Upper lobe of left lung (tissue), 6 donors: ENCODE results near the gene PUM1. TPM values are rescaled to one million over a fixed set of nuclear protein-coding genes. Genes with fewer than 3 reads are reported as not detected.
"Not testable (repeated sequence)": the region's sequence is repeated elsewhere in the genome, so short reads cannot be mapped to it uniquely, and the experiment has no call there.

Source experiments
- ATAC-seq, 2 donors: fragments of 200-7000 bp; cut with Tn5 transposase; one replicate each; pipeline ENCODE4 v1.9.1; 2022; ENCODE audit warnings: mild to moderate bottlenecking in 2 of 2, moderate library complexity in 2 of 2; ENCODE audit not compliant: low FRiP score in 2 of 2
- DNase-seq, 2 donors: peaks; one replicate each; pipeline ENCODE4 v3.0.0-alpha.2; 2019 to 2020
- H3K27ac ChIP-seq, 4 donors: fragments of 200-600 bp; sonication (generic); one replicate each; pipeline ENCODE4 v1.5.1; 2016 to 2019
- H3K27me3 ChIP-seq, 4 donors: fragments of 200-600 bp; sonication (generic); one replicate each; pipeline ENCODE4 v1.5.1; 2017 to 2019
- H3K36me3 ChIP-seq, 4 donors: fragments of 200-600 bp; sonication (generic); one replicate each; pipeline ENCODE4 v1.5.1; 2016 to 2019
- H3K4me1 ChIP-seq, 4 donors: fragments of 200-600 bp; sonication (generic); one replicate each; pipeline ENCODE4 v1.5.1; 2018 to 2019
- H3K4me3 ChIP-seq, 4 donors: fragments of 200-600 bp; sonication (generic); one replicate each; pipeline ENCODE4 v1.5.1; 2017 to 2019; ENCODE audit warnings: mild to moderate bottlenecking in 2 of 4, moderate library complexity in 1 of 4
- H3K9me3 ChIP-seq, 4 donors: fragments of 200-600 bp; sonication (generic); one replicate each; pipeline ENCODE4 v1.5.1; 2018 to 2019
- CTCF ChIP-seq, 6 experiments: fragments of 450-650 bp in 4 of 6; fragments of 200-600 bp in 2 of 6; sonication (generic) in 2 of 6; IDR thresholded peaks; one replicate each; pipeline ENCODE4 v1.5.1; 2016 to 2019; ENCODE audit warnings: antibody characterized with exemption in 6 of 6
- EP300 ChIP-seq, 4 donors: sonication (generic); formaldehyde crosslinking; IDR thresholded peaks; one replicate each; pipeline ENCODE4 v1.5.1; 2017; ENCODE audit warnings: antibody characterized with exemption in 4 of 4, control low read depth in 2 of 4
- POLR2A ChIP-seq, 4 donors: fragments of 450-650 bp; IDR thresholded peaks; one replicate each; pipeline ENCODE4 v1.5.1; 2016 to 2017; ENCODE audit warnings: antibody characterized with exemption in 4 of 4, mild to moderate bottlenecking in 2 of 4
- POLR2AphosphoS5 ChIP-seq, 2 donors: sonication (generic); formaldehyde crosslinking; IDR thresholded peaks; one replicate each; pipeline ENCODE4 v1.5.1; 2017; ENCODE audit warnings: antibody characterized with exemption in 2 of 2
- WGBS, 2 donors: methylation state at CpG; one replicate each; pipeline ENCODE4 v1.1.5; 2017 to 2018; 5-methylcytosine and 5-hydroxymethylcytosine counted together
- total RNA-seq, 6 donors: library from RNA; depleted of rRNA in 4 of 6; stranded (reverse); fragments of >200 nt in 4 of 6; gene quantifications; one replicate each; pipeline versions ENCODE4 v1.1.0 to v1.2.1, GENCODE V29; 2016 to 2021
- donor health status: DM: no; HTN: no; CAD: no; lungs with moderate emphysema.
- donor health status: DM: no; HTN: yes; CAD: no; lungs with severe emphysema.

Gene PUM1
- total RNA-seq, 6 donors from 2014 or later, result 85.7 to 124 (median 99.8) TPM

GRCh38 chr1:31043631-31044030, 21.9 kb downstream of the PUM1 start:
- no peak for TF ChIP-seq POLR2AphosphoS5 (IDR thresholded peaks at IDR 0.05)
- TF ChIP-seq CTCF (IDR thresholded peaks at IDR 0.05), result no peak
- TF ChIP-seq POLR2A (IDR thresholded peaks at IDR 0.05), result no peak
- TF ChIP-seq EP300 (IDR thresholded peaks at IDR 0.05), result no peak
- Histone ChIP-seq H3K36me3 (peaks cover 0 to 15% (median 0%) of the 10 kb centered on the region in 4 donors), H3K9me3 (no peaks in the 10 kb centered on the region), H3K27me3 (no peaks in the 10 kb centered on the region), H3K27ac (no peak overlapping the region), H3K4me3 (no peak overlapping the region), H3K4me1 (peaks cover 13 to 44% (median 23%) of the 10 kb centered on the region in 4 donors)
- ATAC-seq (no peak), DNase-seq (no peak)
- WGBS, 2 donors, result 54 to 66% methylated on average over 2 of the region's 2 CpGs

- DNase-seq (no peak), ATAC-seq (no peak)
- Histone ChIP-seq H3K36me3 (peaks cover 0 to 15% (median 0%) of the 10 kb centered on the region in 4 donors), H3K4me1 (peaks cover 20 to 49% (median 25%) of the 10 kb centered on the region in 4 donors), H3K4me3 (no peak overlapping the region), H3K27me3 (no peaks in the 10 kb centered on the region), H3K27ac (no peak overlapping the region), H3K9me3 (no peaks in the 10 kb centered on the region)
- 94 to 97% methylated on average over 6 of the region's 6 CpGs for WGBS, 2 donors
- TF ChIP-seq POLR2AphosphoS5 (IDR thresholded peaks at IDR 0.05), result no peak
- no peak for TF ChIP-seq CTCF (IDR thresholded peaks at IDR 0.05)
- TF ChIP-seq EP300 (IDR thresholded peaks at IDR 0.05), result no peak
- TF ChIP-seq POLR2A (IDR thresholded peaks at IDR 0.05), result no peak
Observed at GRCh38 chr1:31042656-31043055, 22.9 kb downstream of the PUM1 start.

GRCh38 chr1:31041529-31041928, 24.0 kb downstream of the PUM1 start:
- Histone ChIP-seq H3K27me3 (no peaks in the 10 kb centered on the region), H3K4me3 (no peak overlapping the region), H3K36me3 (peaks cover 0 to 15% (median 0%) of the 10 kb centered on the region in 4 donors), H3K4me1 (peaks cover 18 to 39% (median 22%) of the 10 kb centered on the region in 4 donors), H3K27ac (no peak overlapping the region), H3K9me3 (no peaks in the 10 kb centered on the region)
- ATAC-seq (no peak), DNase-seq (no peak)
- no peak for TF ChIP-seq CTCF (IDR thresholded peaks at IDR 0.05)
- TF ChIP-seq POLR2AphosphoS5 (IDR thresholded peaks at IDR 0.05), result no peak
- no peak for TF ChIP-seq EP300 (IDR thresholded peaks at IDR 0.05)
- TF ChIP-seq POLR2A (IDR thresholded peaks at IDR 0.05), result no peak

GRCh38 chr1:31040038-31040437, 25.5 kb downstream of the PUM1 start:
- H3K27ac ChIP-seq, result no peak overlapping the region

GRCh38 chr1:31038935-31039334, 26.6 kb downstream of the PUM1 start:
- not testable (repeated sequence) for H3K9me3 ChIP-seq, H3K27ac ChIP-seq, ATAC-seq, H3K27me3 ChIP-seq, DNase-seq, H3K4me3 ChIP-seq
- peaks cover 20 to 57% (median 31%) of the 10 kb centered on the region in 4 donors for H3K4me1 ChIP-seq
- peaks cover 0 to 18% (median 0%) of the 10 kb centered on the region in 4 donors for H3K36me3 ChIP-seq
- 80% methylated on average over 5 of the region's 5 CpGs for WGBS, 2 donors

More at GRCh38 chr1:31040038-31040437, 25.5 kb downstream of the PUM1 start:
- Histone ChIP-seq H3K9me3 (no peaks in the 10 kb centered on the region), H3K36me3 (peaks cover 0 to 19% (median 0%) of the 10 kb centered on the region in 4 donors), H3K27me3 (no peaks in the 10 kb centered on the region), H3K4me1 (peaks cover 16 to 49% (median 23%) of the 10 kb centered on the region in 4 donors), H3K4me3 (no peak overlapping the region)
- no peak for ATAC-seq
- no peak for TF ChIP-seq CTCF (IDR thresholded peaks at IDR 0.05)
- no peak for TF ChIP-seq POLR2AphosphoS5 (IDR thresholded peaks at IDR 0.05)
- TF ChIP-seq POLR2A (IDR thresholded peaks at IDR 0.05), result no peak
- TF ChIP-seq EP300 (IDR thresholded peaks at IDR 0.05), result no peak
- 47 to 67% methylated on average over 3 of the region's 3 CpGs for WGBS, 2 donors
- no peak for DNase-seq
